ENCODE data around the gene EXO1. TPM values are rescaled to one million over a fixed set of nuclear protein-coding genes. Genes with fewer than 3 reads are reported as not detected.

Gene EXO1
- total RNA-seq, 1 experiment from 2014 or later: 32.9 TPM

DNA sequence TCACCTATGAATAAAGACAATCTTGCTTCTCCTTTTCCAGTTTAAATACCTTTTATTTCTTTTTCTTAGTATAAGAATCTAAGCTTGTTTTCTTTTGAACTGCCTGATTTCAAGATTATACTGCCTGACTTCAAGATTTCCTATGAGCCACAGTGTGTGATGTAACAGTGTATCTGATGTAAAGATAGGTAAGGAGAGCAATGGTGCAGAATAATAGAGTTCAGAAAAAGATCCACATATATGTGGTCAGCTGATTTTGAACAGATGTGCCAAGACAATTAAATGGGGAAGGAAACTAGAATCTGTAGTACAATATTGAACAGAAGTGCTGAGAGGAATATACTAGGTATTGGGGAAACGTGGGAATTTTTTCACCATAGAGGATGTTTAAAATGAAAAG, 21.0 kb downstream of the EXO1 start:
- no peaks in the 10 kb centered on the region for H3K27me3 ChIP-seq (ENCODE audit: insufficient read depth, low read length)
- no peak overlapping the region for H3K4me2 ChIP-seq (ENCODE audit: low read length)
- H3K9ac ChIP-seq (ENCODE audit: low read length): no peak overlapping the region
- BruUV-seq (replicated peaks): no TSS peak
- ChIA-PET RAD21 (ENCODE audit: low non-redundant PET in 1 of 2, low total read pairs in 2 of 2, uncharacterized antibody in 2 of 2, unreplicated experiment in 2 of 2) (no interaction called here), CTCF (no interaction called here), POLR2A (no interaction called here)
- H3K4me3 ChIP-seq (replicated peaks in 1 of 2; ENCODE audit: low read depth in 1 of 2, low read length in 2 of 2): no peak overlapping the region
- H4K20me1 ChIP-seq (ENCODE audit: insufficient read depth): no peaks in the 10 kb centered on the region; the same call in 1 of the 2 replicates
- no peaks in the 10 kb centered on the region for H3K4me1 ChIP-seq (ENCODE audit: control insufficient read depth in 1 of 2, insufficient read depth in 2 of 2, low read length in 2 of 2)
- no peak overlapping the region for H2AFZ ChIP-seq (ENCODE audit: low read depth, low read length, poor library complexity, severe bottlenecking)
- H3K9me2 ChIP-seq (ENCODE audit: insufficient read depth): no peaks in the 10 kb centered on the region
- no peak for DNase-seq (ENCODE audit: low read depth, low spot score)
- no peaks in the 10 kb centered on the region for H3K9me3 ChIP-seq (ENCODE audit: control insufficient read depth in 1 of 2, insufficient read depth in 1 of 2, low read depth in 1 of 2, low read length in 2 of 2)
- H3K27ac ChIP-seq (ENCODE audit: low read depth, low read length): no peak overlapping the region
- intact Hi-C loops (cut with micrococcal nuclease): no loop called here
- TF ChIP-seq EZH2phosphoT487 (IDR thresholded peaks at IDR 0.05; ENCODE audit: borderline replicate concordance) (no peak), RAD21 (IDR thresholded peaks at IDR 0.05; ENCODE audit: low read depth) (no peak), EGR1 (IDR thresholded peaks at IDR 0.05; ENCODE audit: low read depth) (no peak), CBX3 (IDR thresholded peaks at IDR 0.05; ENCODE audit: low read depth) (no peak), SRF (IDR thresholded peaks at IDR 0.05; ENCODE audit: low read depth) (no peak), YY1 (IDR thresholded peaks at IDR 0.05; ENCODE audit: extremely low read depth, insufficient replicate concordance, low read depth, low read length) (no peak), EZH2 (IDR thresholded peaks at IDR 0.05) (no peak), TCF7L2 (IDR thresholded peaks at IDR 0.05; ENCODE audit: borderline replicate concordance, extremely low read depth, insufficient read depth, insufficient read length) (no peak), SIN3A (IDR thresholded peaks at IDR 0.05; ENCODE audit: low read depth) (no peak), SP1 (IDR thresholded peaks at IDR 0.05; ENCODE audit: low read depth) (no peak), FOSL1 (IDR thresholded peaks at IDR 0.05; ENCODE audit: low read depth) (no peak)
- TF ChIP-seq, protein P1, sequence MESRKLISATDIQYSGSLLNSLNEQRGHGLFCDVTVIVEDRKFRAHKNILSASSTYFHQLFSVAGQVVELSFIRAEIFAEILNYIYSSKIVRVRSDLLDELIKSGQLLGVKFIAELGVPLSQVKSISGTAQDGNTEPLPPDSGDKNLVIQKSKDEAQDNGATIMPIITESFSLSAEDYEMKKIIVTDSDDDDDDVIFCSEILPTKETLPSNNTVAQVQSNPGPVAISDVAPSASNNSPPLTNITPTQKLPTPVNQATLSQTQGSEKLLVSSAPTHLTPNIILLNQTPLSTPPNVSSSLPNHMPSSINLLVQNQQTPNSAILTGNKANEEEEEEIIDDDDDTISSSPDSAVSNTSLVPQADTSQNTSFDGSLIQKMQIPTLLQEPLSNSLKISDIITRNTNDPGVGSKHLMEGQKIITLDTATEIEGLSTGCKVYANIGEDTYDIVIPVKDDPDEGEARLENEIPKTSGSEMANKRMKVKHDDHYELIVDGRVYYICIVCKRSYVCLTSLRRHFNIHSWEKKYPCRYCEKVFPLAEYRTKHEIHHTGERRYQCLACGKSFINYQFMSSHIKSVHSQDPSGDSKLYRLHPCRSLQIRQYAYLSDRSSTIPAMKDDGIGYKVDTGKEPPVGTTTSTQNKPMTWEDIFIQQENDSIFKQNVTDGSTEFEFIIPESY (IDR thresholded peaks at IDR 0.05; ENCODE audit: extremely low read depth, insufficient replicate concordance, low read length): no peak
- TF ChIP-seq, protein P2, sequence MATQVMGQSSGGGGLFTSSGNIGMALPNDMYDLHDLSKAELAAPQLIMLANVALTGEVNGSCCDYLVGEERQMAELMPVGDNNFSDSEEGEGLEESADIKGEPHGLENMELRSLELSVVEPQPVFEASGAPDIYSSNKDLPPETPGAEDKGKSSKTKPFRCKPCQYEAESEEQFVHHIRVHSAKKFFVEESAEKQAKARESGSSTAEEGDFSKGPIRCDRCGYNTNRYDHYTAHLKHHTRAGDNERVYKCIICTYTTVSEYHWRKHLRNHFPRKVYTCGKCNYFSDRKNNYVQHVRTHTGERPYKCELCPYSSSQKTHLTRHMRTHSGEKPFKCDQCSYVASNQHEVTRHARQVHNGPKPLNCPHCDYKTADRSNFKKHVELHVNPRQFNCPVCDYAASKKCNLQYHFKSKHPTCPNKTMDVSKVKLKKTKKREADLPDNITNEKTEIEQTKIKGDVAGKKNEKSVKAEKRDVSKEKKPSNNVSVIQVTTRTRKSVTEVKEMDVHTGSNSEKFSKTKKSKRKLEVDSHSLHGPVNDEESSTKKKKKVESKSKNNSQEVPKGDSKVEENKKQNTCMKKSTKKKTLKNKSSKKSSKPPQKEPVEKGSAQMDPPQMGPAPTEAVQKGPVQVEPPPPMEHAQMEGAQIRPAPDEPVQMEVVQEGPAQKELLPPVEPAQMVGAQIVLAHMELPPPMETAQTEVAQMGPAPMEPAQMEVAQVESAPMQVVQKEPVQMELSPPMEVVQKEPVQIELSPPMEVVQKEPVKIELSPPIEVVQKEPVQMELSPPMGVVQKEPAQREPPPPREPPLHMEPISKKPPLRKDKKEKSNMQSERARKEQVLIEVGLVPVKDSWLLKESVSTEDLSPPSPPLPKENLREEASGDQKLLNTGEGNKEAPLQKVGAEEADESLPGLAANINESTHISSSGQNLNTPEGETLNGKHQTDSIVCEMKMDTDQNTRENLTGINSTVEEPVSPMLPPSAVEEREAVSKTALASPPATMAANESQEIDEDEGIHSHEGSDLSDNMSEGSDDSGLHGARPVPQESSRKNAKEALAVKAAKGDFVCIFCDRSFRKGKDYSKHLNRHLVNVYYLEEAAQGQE (IDR thresholded peaks at IDR 0.05; ENCODE audit: low read depth): no peak
- TF ChIP-seq, protein P3, sequence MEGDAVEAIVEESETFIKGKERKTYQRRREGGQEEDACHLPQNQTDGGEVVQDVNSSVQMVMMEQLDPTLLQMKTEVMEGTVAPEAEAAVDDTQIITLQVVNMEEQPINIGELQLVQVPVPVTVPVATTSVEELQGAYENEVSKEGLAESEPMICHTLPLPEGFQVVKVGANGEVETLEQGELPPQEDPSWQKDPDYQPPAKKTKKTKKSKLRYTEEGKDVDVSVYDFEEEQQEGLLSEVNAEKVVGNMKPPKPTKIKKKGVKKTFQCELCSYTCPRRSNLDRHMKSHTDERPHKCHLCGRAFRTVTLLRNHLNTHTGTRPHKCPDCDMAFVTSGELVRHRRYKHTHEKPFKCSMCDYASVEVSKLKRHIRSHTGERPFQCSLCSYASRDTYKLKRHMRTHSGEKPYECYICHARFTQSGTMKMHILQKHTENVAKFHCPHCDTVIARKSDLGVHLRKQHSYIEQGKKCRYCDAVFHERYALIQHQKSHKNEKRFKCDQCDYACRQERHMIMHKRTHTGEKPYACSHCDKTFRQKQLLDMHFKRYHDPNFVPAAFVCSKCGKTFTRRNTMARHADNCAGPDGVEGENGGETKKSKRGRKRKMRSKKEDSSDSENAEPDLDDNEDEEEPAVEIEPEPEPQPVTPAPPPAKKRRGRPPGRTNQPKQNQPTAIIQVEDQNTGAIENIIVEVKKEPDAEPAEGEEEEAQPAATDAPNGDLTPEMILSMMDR (IDR thresholded peaks at IDR 0.05 in 2 of 3, conservative IDR thresholded peaks at IDR 0.05 in 1 of 3; ENCODE audit: borderline replicate concordance in 1 of 3, insufficient read depth in 1 of 3, low read depth in 2 of 3, low read length in 2 of 3): no peak
- no peak for ATAC-seq
- H3K36me3 ChIP-seq (ENCODE audit: control insufficient read depth in 1 of 2, insufficient read depth in 2 of 2, low read length in 2 of 2): peaks cover 12 to 17% of the 10 kb centered on the region in 2 experiments
- 0 out of 2 replicates have a peak, but pooled peaks cover 7% of the 10 kb centered on the region for H3K79me2 ChIP-seq (ENCODE audit: insufficient read depth, low read length)

Measured in HCT116 (cell line).